Forelimb muscle (tissue), 1 donor: ENCODE measurements around the gene TUSC2. TPM values are rescaled to one million over a fixed set of nuclear protein-coding genes. Genes with fewer than 3 reads are reported as not detected.

Experiments
- DNase-seq: peaks from one replicate; pipeline ENCODE4 v3.0.0-alpha.2; 2013; ENCODE audit warnings: low read depth
- polyA plus RNA-seq: library from polyadenylated mRNA; unstranded; fragments of 120-200 nt; gene quantifications from one replicate; pipeline ENCODE4 v1.2.1, GENCODE V29; 2013; ENCODE audit not compliant: insufficient read length

TUSC2 gene
- polyA plus RNA-seq, 1 donor: 16.4 TPM

GRCh38 chr3:50336452-50337174, 8.6 kb upstream of the TUSC2 start:
- no peak for DNase-seq

- no peak for DNase-seq
These were observed 6.5 kb upstream of the TUSC2 start for GRCh38 chr3:50334339-50335075.

DNA sequence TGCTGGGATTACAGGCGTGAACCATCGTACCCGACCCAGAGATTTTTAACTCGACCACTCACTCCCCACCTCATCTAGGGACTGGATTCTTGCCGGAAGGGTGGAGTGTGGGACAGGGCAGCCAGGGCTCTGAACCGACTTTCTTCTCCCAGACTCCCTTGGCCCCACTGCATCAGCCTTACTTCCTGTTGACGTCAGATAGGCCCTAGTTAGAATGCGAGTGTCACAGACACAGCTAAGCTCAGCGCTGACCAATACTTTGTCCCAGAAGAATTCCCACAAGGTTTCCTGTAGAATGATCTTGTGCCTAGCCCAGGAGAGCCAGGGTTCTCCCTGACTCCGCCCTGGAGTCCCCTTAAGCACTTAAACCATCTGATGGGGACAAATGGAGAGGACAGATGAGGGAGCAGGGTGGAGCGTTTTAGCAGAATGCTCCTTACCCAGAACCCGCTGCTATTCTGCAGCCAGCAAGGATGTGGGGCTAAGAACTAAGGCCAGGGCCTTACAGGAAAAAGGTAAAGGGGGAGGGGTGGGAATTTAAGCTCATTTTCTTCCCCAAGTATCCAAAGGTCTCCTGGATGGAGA, 5.8 kb upstream of the TUSC2 start:
- no peak for DNase-seq

- no peak for DNase-seq
These were observed 3.4 kb upstream of the TUSC2 start for GRCh38 chr3:50331364-50331907.

DNA sequence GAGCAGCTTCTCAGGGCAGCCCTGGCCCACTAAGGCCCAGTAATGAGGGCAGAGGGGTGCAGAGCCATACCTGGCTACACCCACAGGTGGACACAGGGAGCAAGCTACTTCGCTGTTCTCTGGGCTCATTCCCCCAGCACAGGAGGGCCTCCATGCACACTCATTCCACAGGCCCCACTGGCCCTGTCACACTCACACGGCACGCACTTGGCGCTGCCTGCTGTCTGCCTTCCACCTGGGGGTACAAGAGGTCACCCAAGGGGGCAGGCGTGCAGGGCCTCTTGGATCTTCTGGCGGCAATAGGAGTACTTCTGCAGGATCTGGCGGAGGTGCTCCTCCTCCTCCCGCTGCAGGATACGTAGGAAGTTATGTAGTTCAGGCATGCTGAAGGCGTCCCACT, 2.3 kb upstream of the TUSC2 start:
- no peak for DNase-seq

GRCh38 chr3:50327129-50327528, 894 bp downstream of the TUSC2 start:
- no peak for DNase-seq

DNA sequence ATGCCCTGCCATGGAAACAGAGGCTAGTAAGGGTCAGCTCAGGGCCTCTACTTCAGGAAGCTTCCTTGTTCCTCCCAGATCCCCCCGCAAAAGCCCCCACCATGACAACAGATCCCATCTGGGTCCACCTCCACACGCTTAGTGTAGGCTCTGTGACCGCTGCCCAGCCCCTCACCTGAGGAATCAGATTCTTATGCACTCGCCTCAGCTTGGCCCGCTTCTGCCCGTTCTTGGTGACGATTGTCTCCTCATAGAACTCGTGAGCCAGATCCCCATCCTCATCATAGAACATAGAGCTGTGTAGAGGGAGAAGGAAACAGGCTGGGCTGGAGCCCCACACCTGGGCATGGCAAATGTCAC, 1.9 kb downstream of the TUSC2 start:
- DNase-seq: no peak

GRCh38 chr3:50325497-50326181, 2.4 kb downstream of the TUSC2 start:
- no peak for DNase-seq

- no peak for DNase-seq
These were observed 2.9 kb downstream of the TUSC2 start for GRCh38 chr3:50325113-50325480.

- no peak for DNase-seq
These were observed 3.5 kb downstream of the TUSC2 start for GRCh38 chr3:50324351-50325112.

- DNase-seq: no peak
These were observed 4.3 kb downstream of the TUSC2 start for GRCh38 chr3:50323614-50324199.

DNA sequence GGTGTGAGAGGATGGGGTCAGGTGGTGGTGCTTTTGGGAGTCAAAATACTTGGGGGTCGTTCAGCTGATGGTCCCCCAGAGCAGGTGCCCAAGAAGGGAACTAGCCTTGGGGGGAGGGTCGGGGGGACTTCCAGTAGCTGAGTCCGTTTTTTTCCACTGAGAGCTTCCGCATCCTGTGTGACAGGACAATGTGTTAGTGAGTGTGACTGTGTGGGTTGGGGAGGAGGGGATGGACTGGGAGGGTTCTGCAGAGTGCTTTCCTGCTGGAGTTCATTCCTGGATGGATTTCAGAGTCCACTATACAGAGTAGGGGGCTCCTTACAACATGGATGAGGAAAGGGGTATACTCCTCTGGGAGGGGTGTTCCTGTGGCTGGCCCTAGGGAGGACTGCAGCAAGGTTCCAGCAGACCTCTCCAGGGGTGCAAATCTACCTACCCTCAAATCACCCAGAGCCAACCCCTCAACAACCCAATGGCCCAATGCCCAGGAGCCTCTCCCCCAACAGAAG, 4.9 kb downstream of the TUSC2 start:
- no peak for DNase-seq

DNA sequence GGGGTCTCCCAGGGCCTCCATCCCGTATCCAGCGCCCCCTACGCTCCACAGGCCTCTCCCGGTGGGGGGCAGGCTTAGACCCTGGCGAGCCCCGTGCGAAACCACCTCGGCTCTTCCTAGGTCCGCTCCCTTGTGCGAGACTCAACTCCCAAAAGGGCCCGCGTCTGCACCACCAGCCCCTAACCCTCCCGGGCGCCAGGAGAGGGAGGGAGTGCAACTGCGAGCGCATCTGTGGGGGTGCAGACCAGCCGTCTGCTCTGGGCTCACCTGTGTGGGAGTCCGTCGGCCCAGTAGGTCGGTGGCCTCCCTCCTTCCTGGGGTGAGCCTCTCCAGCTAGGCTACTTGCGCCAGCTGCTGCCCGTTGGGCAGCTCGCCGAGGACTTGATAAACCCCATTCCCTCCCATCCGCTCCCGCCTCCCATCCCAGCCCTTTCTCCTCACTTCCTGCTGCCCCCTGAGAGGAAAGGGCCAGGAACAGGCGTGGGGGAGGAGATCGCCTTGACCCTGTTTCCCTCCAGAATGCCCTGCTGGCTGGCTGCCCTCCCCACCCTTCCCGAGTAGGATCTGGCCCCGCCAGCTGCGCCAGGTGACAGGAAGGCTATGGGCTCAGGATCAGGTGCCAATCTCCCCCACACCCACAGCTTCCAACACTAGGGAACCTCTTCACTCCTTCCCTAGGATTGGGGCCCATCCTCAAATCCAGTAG, 5.5 kb downstream of the TUSC2 start, which contains the start of gene HYAL2:
HYAL2 (minus strand) TSS at position 360 of the 706 bp plus-strand sequence. CDS start 2,256 bp downstream, outside the sequence.
- no peak for DNase-seq

GRCh38 chr3:50322115-50322385, 6.0 kb downstream of the TUSC2 start:
- DNase-seq: no peak

DNA sequence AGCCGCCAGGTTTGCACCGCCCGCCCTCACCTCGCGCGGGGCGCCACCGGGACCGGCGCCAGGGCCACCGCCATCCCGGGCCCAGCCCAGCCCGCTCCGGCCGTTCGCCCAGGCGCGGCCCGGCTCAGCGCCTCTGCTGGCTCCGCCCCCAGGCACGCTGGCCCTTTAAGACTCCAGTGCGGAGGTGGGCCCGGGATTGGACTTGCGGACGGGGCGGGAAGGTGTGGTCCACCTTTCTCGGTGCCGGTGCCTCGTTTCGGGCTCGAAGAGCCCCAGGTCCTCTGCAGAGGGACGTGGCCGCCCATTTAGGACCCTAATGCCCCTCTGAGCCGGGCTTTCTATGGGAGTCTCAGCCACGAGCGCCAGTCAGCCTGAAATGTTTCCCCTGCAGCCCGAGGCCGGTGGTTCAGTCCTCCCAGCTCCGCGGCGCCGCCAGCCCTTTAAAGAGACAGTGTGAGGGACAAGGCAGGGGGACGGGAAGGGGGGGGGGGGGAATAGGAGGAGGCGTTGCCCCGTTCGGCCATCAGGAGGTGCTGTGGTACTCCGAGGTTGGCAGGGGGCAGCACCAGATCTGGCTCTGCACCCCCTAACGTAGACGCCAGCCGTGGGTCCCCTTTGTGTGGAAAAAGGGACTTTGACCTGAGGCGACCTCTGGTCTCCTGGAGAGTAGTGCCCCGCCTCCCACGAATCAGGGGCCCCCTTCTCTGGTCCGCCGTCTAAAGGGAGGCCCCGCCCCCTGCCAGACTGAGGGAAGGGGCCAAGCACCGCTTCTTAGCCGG, 6.5 kb downstream of the TUSC2 start:
- no peak for DNase-seq

DNA sequence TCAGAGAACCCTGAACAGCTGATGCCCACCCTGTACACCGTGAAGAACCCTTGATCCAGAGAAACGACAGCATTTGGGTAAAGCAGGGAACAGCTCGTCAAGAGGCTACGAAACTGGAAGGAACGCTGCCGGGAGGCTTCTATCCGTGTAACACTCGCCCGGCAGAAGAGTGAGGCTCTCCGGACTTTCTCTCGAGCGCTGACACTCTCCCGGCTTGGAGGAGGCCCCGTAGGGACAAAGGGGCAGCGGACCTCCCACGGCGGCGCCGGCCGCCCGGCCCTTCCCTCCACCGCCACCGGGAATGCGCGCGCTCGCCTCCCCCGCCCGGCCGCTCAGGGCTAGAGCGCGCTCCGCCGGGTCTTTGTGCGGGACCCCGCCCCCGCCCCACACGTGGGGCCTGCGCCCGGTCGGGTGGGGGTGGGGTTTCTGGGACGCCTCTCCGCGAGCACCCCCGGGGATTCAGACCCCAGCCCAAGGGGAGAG, 7.1 kb downstream of the TUSC2 start:
- DNase-seq: no peak

DNA sequence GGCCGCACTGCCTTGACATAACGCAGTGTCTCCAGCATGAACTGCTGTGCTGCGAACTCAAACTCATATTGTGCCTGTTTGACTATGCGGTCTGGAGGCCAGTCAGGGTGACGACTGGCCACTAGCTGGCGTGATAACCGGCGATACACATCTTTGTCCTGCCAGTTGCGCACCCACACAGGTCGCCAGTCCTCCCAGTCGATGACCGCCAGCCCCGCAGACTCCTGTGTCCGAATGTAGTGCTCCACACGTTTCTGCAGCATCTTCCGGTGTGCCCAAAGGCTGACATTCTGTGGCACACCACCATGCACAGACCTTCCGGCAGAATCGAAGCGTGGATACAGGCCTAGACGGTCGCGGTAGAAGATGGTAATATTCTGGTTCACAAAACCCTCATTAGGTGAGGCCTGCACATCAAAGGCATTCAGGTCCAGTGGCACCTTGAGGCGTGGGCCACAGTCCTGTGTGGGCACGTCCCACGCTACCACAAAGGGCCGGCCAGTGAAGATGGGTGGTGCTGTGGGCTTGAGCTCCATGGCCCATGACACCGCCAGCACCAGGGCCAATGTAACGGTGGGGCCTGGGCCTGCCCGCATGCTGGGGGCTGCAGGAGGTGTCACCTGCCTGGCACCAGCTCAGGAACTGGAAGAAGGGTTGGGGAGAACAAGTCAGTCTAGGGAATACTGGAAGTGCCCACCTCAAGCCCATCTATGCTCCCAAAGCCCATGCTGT, 8.0 kb downstream of the TUSC2 start:
- no peak for DNase-seq

GRCh38 chr3:50319181-50319893, 8.7 kb downstream of the TUSC2 start:
- no peak for DNase-seq
